Activated naive CD4-positive, alpha-beta T cell treated with Interleukin-2 at 50 U/mL for 16 hours (primary cell): Measurements from ENCODE around the gene UBE2Q1.

Source experiments
- DNase-seq: peaks from one replicate; pipeline ENCODE4 v3.0.0-alpha.2; 2020

UBE2Q1 gene

DNA sequence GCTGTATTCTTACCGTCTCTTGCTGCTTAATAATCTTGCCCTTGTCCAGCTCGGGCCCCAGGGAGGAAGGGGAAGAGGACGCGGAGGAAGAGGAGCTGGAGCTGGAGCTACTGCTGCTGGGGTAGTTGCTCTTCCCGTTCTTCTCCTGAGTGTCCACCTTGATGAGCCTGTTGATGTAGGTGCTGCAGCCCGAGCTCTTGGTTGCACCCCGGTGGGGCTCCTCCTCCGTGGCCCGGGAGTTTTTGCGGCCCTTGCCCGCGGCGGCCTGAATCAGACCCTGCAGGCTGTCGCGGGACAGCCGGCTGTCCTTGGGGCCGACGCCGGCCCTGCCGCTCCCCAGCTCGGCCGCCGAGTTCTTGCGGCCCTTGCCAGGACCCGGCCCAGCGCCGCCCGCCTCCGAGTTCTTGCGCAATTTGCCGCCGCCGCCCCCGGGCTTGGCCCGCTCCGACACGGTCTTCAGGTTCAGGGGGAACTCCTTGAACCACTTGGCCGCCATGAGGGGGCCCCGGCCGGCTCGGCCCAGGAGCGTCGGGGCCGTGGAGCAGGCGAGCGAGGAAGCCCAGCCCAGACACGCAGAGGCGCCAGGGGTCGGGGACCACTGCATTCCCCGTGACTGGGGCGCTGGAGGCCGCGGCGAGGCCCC lies 56.9 kb downstream of the UBE2Q1 start:
- no peak for DNase-seq

GRCh38 chr1:154500533-154500932 lies 57.9 kb downstream of the UBE2Q1 start:
- no peak for DNase-seq

GRCh38 chr1:154499446-154499845 lies 59.0 kb downstream of the UBE2Q1 start:
- DNase-seq = no peak
